ENCODE measurements around the gene AMT. TPM values are rescaled to one million over a fixed set of nuclear protein-coding genes. Genes with fewer than 3 reads are reported as not detected.

AMT gene
- total RNA-seq, 1 experiment from 2014 or later = 66.6 TPM

GRCh38 chr3:49465270-49466034 lies 43.2 kb upstream of the AMT start:
- ChIA-PET POLR2A (interaction anchor here (0.6 kb wide), 1 partner anchor 13 kb away, joined by 3 read pairs; no protein-coding TSS in a partner anchor), CTCF (interaction anchor here (0.7 to 2.5 kb wide), 3 partner anchors 11 to 440 kb away, joined by 3 to 13 read pairs (median 4); no protein-coding TSS in a partner anchor)
- Mint-ChIP-seq H3K9me3 (no peaks in the 10 kb centered on the region), H3K4me1 (peaks cover 39% of the 10 kb centered on the region), H3K27me3 (ENCODE audit: low read depth) (no peaks in the 10 kb centered on the region; the same call in 1 of the 2 replicates), H3K36me3 (no peaks in the 10 kb centered on the region), H3K4me3 (no peak overlapping the region), H3K27ac (no peak overlapping the region)
- DNase-seq (ENCODE audit: low spot score) (no peak), ATAC-seq (no peak)
- no peak for TF ChIP-seq ZNF416 (CRISPR knock-in tag; IDR thresholded peaks at IDR 0.05)
- TF ChIP-seq, protein P1, sequence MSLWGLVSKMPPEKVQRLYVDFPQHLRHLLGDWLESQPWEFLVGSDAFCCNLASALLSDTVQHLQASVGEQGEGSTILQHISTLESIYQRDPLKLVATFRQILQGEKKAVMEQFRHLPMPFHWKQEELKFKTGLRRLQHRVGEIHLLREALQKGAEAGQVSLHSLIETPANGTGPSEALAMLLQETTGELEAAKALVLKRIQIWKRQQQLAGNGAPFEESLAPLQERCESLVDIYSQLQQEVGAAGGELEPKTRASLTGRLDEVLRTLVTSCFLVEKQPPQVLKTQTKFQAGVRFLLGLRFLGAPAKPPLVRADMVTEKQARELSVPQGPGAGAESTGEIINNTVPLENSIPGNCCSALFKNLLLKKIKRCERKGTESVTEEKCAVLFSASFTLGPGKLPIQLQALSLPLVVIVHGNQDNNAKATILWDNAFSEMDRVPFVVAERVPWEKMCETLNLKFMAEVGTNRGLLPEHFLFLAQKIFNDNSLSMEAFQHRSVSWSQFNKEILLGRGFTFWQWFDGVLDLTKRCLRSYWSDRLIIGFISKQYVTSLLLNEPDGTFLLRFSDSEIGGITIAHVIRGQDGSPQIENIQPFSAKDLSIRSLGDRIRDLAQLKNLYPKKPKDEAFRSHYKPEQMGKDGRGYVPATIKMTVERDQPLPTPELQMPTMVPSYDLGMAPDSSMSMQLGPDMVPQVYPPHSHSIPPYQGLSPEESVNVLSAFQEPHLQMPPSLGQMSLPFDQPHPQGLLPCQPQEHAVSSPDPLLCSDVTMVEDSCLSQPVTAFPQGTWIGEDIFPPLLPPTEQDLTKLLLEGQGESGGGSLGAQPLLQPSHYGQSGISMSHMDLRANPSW (CRISPR knock-in tag; conservative IDR thresholded peaks at IDR 0.05; ENCODE audit: low read depth) = no peak

GRCh38 chr3:49462222-49462621 lies 39.9 kb upstream of the AMT start:
- Mint-ChIP-seq H3K4me3 (no peak overlapping the region; the same call in 1 of the 2 replicates), H3K4me1 (peaks cover 47% of the 10 kb centered on the region), H3K36me3 (no peaks in the 10 kb centered on the region), H3K27ac (peak overlapping the region; percentile 99), H3K9me3 (no peaks in the 10 kb centered on the region), H3K27me3 (ENCODE audit: low read depth) (no peaks in the 10 kb centered on the region; the same call in 1 of the 2 replicates)
- TF ChIP-seq PRDM15 (CRISPR knock-in tag; IDR thresholded peaks at IDR 0.05) (no peak), ZNF232 (CRISPR knock-in tag; IDR thresholded peaks at IDR 0.05) (no peak), JUN (CRISPR knock-in tag; IDR thresholded peaks at IDR 0.05) (no peak), NFATC4 (CRISPR knock-in tag; IDR thresholded peaks at IDR 0.05) (no peak), ERG (CRISPR knock-in tag; IDR thresholded peaks at IDR 0.05) (no peak), GABPB1 (CRISPR knock-in tag; IDR thresholded peaks at IDR 0.05) (no peak), SOX15 (CRISPR knock-in tag; IDR thresholded peaks at IDR 0.05) (no peak), RORB (CRISPR knock-in tag; IDR thresholded peaks at IDR 0.05) (no peak), CTCF (IDR thresholded peaks at IDR 0.05) (no peak), ZBTB21 (CRISPR knock-in tag; IDR thresholded peaks at IDR 0.05; ENCODE audit: borderline replicate concordance) (no peak), ZNF263 (CRISPR knock-in tag; IDR thresholded peaks at IDR 0.05; ENCODE audit: low read depth) (no peak), SMAD4 (CRISPR knock-in tag; IDR thresholded peaks at IDR 0.05) (no peak), USF1 (CRISPR knock-in tag; IDR thresholded peaks at IDR 0.05) (no peak), NR1H2 (CRISPR knock-in tag; IDR thresholded peaks at IDR 0.05) (no peak), ZNF219 (CRISPR knock-in tag; IDR thresholded peaks at IDR 0.05; ENCODE audit: borderline replicate concordance) (no peak), RELA (CRISPR knock-in tag; IDR thresholded peaks at IDR 0.05; ENCODE audit: borderline replicate concordance) (no peak)
- TF ChIP-seq, protein P2, sequence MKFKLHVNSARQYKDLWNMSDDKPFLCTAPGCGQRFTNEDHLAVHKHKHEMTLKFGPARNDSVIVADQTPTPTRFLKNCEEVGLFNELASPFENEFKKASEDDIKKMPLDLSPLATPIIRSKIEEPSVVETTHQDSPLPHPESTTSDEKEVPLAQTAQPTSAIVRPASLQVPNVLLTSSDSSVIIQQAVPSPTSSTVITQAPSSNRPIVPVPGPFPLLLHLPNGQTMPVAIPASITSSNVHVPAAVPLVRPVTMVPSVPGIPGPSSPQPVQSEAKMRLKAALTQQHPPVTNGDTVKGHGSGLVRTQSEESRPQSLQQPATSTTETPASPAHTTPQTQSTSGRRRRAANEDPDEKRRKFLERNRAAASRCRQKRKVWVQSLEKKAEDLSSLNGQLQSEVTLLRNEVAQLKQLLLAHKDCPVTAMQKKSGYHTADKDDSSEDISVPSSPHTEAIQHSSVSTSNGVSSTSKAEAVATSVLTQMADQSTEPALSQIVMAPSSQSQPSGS (CRISPR knock-in tag; IDR thresholded peaks at IDR 0.05; ENCODE audit: borderline replicate concordance, low read depth) = no peak
- TF ChIP-seq, protein P3, sequence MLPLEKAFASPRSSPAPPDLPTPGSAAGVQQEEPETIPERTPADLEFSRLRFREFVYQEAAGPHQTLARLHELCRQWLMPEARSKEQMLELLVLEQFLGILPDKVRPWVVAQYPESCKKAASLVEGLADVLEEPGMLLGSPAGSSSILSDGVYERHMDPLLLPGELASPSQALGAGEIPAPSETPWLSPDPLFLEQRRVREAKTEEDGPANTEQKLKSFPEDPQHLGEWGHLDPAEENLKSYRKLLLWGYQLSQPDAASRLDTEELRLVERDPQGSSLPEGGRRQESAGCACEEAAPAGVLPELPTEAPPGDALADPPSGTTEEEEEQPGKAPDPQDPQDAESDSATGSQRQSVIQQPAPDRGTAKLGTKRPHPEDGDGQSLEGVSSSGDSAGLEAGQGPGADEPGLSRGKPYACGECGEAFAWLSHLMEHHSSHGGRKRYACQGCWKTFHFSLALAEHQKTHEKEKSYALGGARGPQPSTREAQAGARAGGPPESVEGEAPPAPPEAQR (CRISPR knock-in tag; IDR thresholded peaks at IDR 0.05) = no peak
- no peak for DNase-seq (ENCODE audit: low spot score)
- no peak for ATAC-seq
- ChIA-PET CTCF (interaction anchor here (0.6 to 4.1 kb wide), 9 partner anchors 7 to 377 kb away, joined by 3 to 33 read pairs (median 3); partner anchors contain the start of genes DAG1, KLHDC8B and QRICH1), POLR2A (interaction anchor here (0.6 to 6.7 kb wide), 2 partner anchors 8 to 22 kb away, joined by 5 to 125 read pairs; partner anchors contain the start of gene DAG1)
